Ureter (tissue), 1 donor: ENCODE results near the gene CASZ1. TPM values are rescaled to one million over a fixed set of nuclear protein-coding genes. Genes with fewer than 3 reads are reported as not detected.
A peak's percentile ranks its signal among the peaks of the same experiment; 100 is the strongest.

ENCODE experiments used
- DNase-seq: peaks from one replicate; pipeline ENCODE4 v3.0.0-alpha.2; 2020; ENCODE audit warnings: low spot score
- total RNA-seq: library from RNA; stranded (reverse); gene quantifications from one replicate; pipeline ENCODE4 v1.2.4, GENCODE V29; 2023
- donor health status: DM: yes; HTN: yes; CAD: no.

The CASZ1 gene
- total RNA-seq, 1 donor from 2014 or later: 76.8 TPM

GRCh38 chr1:10775763-10776162 is 20.7 kb downstream of the CASZ1 start:
- DNase-seq: no peak

GRCh38 chr1:10774615-10775310 is 21.7 kb downstream of the CASZ1 start:
- DNase-seq: no peak

- DNase-seq: no peak
These were observed 22.4 kb downstream of the CASZ1 start for GRCh38 chr1:10773851-10774614.

- no peak for DNase-seq
These were observed 23.1 kb downstream of the CASZ1 start for GRCh38 chr1:10773376-10773775.

- DNase-seq: no peak
These were observed 23.7 kb downstream of the CASZ1 start for GRCh38 chr1:10772711-10773110.

GRCh38 chr1:10771789-10772188 is 24.7 kb downstream of the CASZ1 start:
- DNase-seq: no peak

GRCh38 chr1:10768552-10768951 is 27.9 kb downstream of the CASZ1 start:
- DNase-seq: no peak

- no peak for DNase-seq
These were observed 29.2 kb downstream of the CASZ1 start for GRCh38 chr1:10767282-10767681.

GRCh38 chr1:10765734-10766478 is 30.5 kb downstream of the CASZ1 start:
- DNase-seq: no peak

- DNase-seq: no peak
These were observed 31.1 kb downstream of the CASZ1 start for GRCh38 chr1:10765304-10765703.

- DNase-seq: no peak
These were observed 32.1 kb downstream of the CASZ1 start for GRCh38 chr1:10764296-10764798.

- no peak for DNase-seq
These were observed 33.6 kb downstream of the CASZ1 start for GRCh38 chr1:10762875-10763274.

GRCh38 chr1:10762153-10762523 is 34.3 kb downstream of the CASZ1 start:
- no peak for DNase-seq

- peak; percentile 70 for DNase-seq
These were observed 34.8 kb downstream of the CASZ1 start for GRCh38 chr1:10761503-10762152.

GRCh38 chr1:10760566-10761502 is 35.6 kb downstream of the CASZ1 start:
- no peak for DNase-seq

- DNase-seq: no peak
These were observed 36.8 kb downstream of the CASZ1 start for GRCh38 chr1:10759413-10760200.

GRCh38 chr1:10756842-10757241 is 39.6 kb downstream of the CASZ1 start:
- DNase-seq: no peak

- peak; percentile 82 for DNase-seq
These were observed 40.4 kb downstream of the CASZ1 start for GRCh38 chr1:10755970-10756521.

GRCh38 chr1:10754568-10755329 is 41.7 kb downstream of the CASZ1 start:
- no peak for DNase-seq
